ENCODE data around the gene SEC14L3. TPM values are rescaled to one million over a fixed set of nuclear protein-coding genes. Genes with fewer than 3 reads are reported as not detected.

The SEC14L3 gene
- not detected for total RNA-seq

DNA sequence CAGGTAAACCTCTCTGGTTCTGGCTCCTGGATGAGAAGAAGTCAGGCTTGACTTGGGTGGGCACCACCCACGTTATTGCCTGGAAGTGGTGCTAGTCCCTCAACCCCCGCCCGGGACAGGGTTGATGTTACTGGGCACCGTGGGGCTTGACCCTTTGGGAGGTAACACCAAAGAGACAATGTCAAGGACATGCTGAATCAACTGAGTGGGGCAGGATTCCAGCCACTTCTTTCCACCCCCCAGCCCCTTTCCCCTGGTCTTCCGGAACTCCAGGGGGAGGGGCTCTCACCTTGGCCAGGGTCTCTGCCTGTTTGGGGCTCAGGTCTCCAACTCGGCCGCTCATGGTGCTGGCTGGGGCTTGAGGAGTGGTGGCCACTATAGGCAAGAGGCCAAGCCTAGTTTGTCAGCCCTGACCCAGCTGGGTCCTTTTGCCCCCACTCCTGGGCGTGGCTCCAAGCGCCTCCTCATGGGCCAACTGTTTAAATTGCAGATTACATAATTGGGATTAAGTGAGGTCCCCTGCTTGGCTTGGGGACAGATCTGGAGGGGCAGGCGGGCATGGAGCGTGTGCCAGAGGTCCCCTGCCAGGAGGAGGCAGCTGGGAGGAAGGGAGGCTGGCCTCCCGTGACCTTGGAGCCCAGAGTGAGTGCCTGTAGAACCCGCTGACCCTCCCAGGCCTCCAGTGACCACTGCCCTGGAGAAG is at the start of gene SEC14L3:
Gene SEC14L3 (minus strand): TSS at position 402 of the 703 bp plus-strand sequence. CDS start 59 bp downstream, at position 343.
- WGBS: 51% methylated on average over 9 of the region's 13 CpGs
- intact Hi-C loops (cut with DNase I): no loop called here
- no peaks in the 10 kb centered on the region for H3K4me1 ChIP-seq

DNA sequence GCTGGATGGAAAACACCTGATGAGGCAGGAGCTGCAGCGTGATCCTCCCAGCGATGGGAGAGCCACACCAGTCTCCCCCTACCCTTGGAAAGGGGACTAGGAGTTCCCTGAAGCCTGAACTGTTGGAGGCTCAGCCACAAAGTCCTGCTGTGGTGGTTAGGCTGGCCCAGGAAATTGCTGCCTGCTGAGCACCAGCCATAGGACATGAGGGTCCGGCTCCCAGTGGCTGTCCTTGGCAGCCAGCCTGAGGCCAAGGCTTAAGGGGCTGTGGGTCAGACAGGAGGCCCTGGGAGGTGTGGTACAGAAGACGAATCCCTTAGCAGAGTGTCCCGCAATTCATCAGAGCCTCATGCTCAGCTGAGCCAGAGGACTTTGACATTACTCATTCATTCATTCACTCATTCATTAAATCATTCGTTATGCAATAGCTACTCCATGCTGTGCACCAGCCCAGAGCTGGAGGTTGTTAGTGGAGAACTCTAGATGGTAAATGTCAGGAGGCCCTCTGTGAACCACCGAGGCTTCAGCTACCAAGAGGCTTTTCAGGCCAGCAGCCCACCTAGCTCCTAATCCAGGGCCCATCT is 48.1 kb upstream of the SEC14L3 start:
- WGBS: 80% methylated on average over 6 of the region's 7 CpGs
- H3K27me3 ChIP-seq: peaks cover 0 to 19% (median 0%) of the 10 kb centered on the region in 4 donors
- no peak overlapping the region for H3K27ac ChIP-seq (replicated peaks in 1 of 4)
- H3K4me3 ChIP-seq: no peak overlapping the region
- no peak for TF ChIP-seq EP300 (IDR thresholded peaks at IDR 0.05)
- TF ChIP-seq POLR2AphosphoS5 (IDR thresholded peaks at IDR 0.05): no peak
- no peak for TF ChIP-seq POLR2A (IDR thresholded peaks at IDR 0.05; ENCODE audit: low read depth)
- TF ChIP-seq, protein P1, sequence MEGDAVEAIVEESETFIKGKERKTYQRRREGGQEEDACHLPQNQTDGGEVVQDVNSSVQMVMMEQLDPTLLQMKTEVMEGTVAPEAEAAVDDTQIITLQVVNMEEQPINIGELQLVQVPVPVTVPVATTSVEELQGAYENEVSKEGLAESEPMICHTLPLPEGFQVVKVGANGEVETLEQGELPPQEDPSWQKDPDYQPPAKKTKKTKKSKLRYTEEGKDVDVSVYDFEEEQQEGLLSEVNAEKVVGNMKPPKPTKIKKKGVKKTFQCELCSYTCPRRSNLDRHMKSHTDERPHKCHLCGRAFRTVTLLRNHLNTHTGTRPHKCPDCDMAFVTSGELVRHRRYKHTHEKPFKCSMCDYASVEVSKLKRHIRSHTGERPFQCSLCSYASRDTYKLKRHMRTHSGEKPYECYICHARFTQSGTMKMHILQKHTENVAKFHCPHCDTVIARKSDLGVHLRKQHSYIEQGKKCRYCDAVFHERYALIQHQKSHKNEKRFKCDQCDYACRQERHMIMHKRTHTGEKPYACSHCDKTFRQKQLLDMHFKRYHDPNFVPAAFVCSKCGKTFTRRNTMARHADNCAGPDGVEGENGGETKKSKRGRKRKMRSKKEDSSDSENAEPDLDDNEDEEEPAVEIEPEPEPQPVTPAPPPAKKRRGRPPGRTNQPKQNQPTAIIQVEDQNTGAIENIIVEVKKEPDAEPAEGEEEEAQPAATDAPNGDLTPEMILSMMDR (IDR thresholded peaks at IDR 0.05): no peak
- intact Hi-C loops (cut with DNase I): no loop called here
- no peaks in the 10 kb centered on the region for H3K36me3 ChIP-seq
- H3K4me1 ChIP-seq: no peaks in the 10 kb centered on the region
- no peak for DNase-seq (ENCODE audit: extremely low spot score)
- no peaks in the 10 kb centered on the region for H3K9me3 ChIP-seq

More for the DNA sequence above, at the start of gene SEC14L3:
- H3K36me3 ChIP-seq: no peaks in the 10 kb centered on the region
- TF ChIP-seq POLR2AphosphoS5 (IDR thresholded peaks at IDR 0.05) (no peak), EP300 (IDR thresholded peaks at IDR 0.05) (no peak), POLR2A (IDR thresholded peaks at IDR 0.05; ENCODE audit: low read depth) (no peak)
- TF ChIP-seq, protein P1 (IDR thresholded peaks at IDR 0.05): no peak
- no peak within 1 kb of the TSS for H3K4me3 ChIP-seq
- no peaks in the 10 kb centered on the region for H3K9me3 ChIP-seq
- no peak within 1 kb of the TSS for H3K27ac ChIP-seq (replicated peaks in 1 of 4)
- DNase-seq (ENCODE audit: extremely low spot score): no peak
- H3K27me3 ChIP-seq: peaks cover 0 to 41% (median 0%) of the 10 kb centered on the region in 4 donors

DNA sequence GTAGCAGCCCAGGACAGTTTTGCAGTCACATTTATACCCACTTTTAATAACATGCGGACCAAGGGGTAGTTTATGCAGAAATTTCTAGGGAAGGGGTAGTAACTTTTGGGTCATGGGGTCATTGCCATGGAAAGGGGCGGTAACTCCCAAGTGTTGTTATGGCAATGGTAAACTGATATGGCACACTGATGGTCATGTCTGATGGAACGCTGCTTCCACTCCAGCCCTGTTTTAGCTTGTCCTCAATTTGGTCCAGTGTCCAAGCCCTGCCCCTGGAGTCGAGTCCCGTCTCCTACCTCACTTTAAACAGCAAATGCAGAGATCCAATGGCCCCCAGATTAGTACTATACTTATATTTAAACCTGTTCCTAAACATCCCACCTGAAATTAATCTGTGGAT is 44.9 kb upstream of the SEC14L3 start:
- Histone ChIP-seq H3K36me3 (no peaks in the 10 kb centered on the region), H3K27ac (replicated peaks in 1 of 4) (no peak overlapping the region), H3K27me3 (peaks cover 0 to 13% (median 0%) of the 10 kb centered on the region in 4 donors), H3K4me3 (no peak overlapping the region), H3K9me3 (peaks cover 0 to 8% (median 0%) of the 10 kb centered on the region in 4 donors), H3K4me1 (no peaks in the 10 kb centered on the region)
- DNase-seq (ENCODE audit: extremely low spot score): no peak
- 87% methylated on average over 5 of the region's 5 CpGs for WGBS
- TF ChIP-seq POLR2AphosphoS5 (IDR thresholded peaks at IDR 0.05) (no peak), POLR2A (IDR thresholded peaks at IDR 0.05; ENCODE audit: low read depth) (no peak), EP300 (IDR thresholded peaks at IDR 0.05) (no peak)
- TF ChIP-seq, protein P1 (IDR thresholded peaks at IDR 0.05): no peak
- intact Hi-C loops (cut with DNase I): no loop called here

DNA sequence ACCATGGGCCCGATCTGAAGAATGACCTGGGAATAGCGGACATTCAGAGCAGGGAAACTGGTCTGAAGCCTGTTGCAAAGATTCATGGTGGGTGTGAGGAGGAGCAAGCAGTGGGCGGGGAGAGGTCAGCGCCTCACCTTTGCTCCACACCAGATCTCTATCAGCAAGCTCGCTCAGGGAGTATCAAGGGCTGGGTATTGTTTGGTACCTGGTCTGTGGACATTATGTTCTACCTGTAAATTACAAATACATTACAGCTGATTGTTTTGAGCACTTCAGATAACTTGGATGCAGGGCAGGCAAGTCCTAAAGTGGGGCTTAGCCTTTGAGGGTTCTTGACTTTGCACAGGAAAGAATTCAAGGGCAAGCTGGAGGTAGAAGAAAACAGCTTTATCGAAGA is 44.5 kb upstream of the SEC14L3 start:
- Histone ChIP-seq H3K9me3 (peaks cover 0 to 8% (median 0%) of the 10 kb centered on the region in 4 donors), H3K4me3 (no peak overlapping the region), H3K27me3 (peaks cover 0 to 13% (median 0%) of the 10 kb centered on the region in 4 donors), H3K4me1 (no peaks in the 10 kb centered on the region), H3K27ac (replicated peaks in 1 of 4) (no peak overlapping the region), H3K36me3 (no peaks in the 10 kb centered on the region)
- WGBS: 89% methylated on average over 6 of the region's 6 CpGs
- DNase-seq (ENCODE audit: extremely low spot score): no peak
- intact Hi-C loops (cut with DNase I): no loop called here
- TF ChIP-seq, protein P1 (IDR thresholded peaks at IDR 0.05): no peak
- TF ChIP-seq POLR2AphosphoS5 (IDR thresholded peaks at IDR 0.05): no peak
- no peak for TF ChIP-seq POLR2A (IDR thresholded peaks at IDR 0.05; ENCODE audit: low read depth)
